ENCODE data around the gene REC8.

The REC8 gene

GRCh38 chr14:24123424-24124417 lies 48.2 kb upstream of the REC8 start:
- Histone ChIP-seq H3K4me3 (replicated peaks; ENCODE audit: insufficient read depth, low read length) (no peak overlapping the region), H3K27me3 (ENCODE audit: insufficient read depth, poor library complexity, severe bottlenecking) (no peaks in the 10 kb centered on the region), H3K27ac (replicated peaks) (peak overlapping the region; percentile 26; the same call in 1 of the 2 replicates)
- TF ChIP-seq POLR2AphosphoS5 (IDR thresholded peaks at IDR 0.05; ENCODE audit: low read depth) (no peak), REST (IDR thresholded peaks at IDR 0.05; ENCODE audit: insufficient replicate concordance, low read depth) (no peak), CTCF (IDR thresholded peaks at IDR 0.05; ENCODE audit: insufficient read depth, low read length) (no peak), SPI1 (IDR thresholded peaks at IDR 0.05; ENCODE audit: borderline replicate concordance, low read depth) (no peak), GABPA (IDR thresholded peaks at IDR 0.05; ENCODE audit: low read depth) (no peak)
- DNase-seq (ENCODE audit: low read depth in 1 of 2, low spot score in 1 of 2): peak in 1 of 2 experiments; percentile 3

- H3K4me3 ChIP-seq (replicated peaks; ENCODE audit: insufficient read depth, low read length): no peak overlapping the region
- H3K27ac ChIP-seq (replicated peaks): no peak overlapping the region
- no peak for TF ChIP-seq REST (IDR thresholded peaks at IDR 0.05; ENCODE audit: insufficient replicate concordance, low read depth)
- no peak for DNase-seq (ENCODE audit: low read depth in 1 of 2, low spot score in 1 of 2)
- H3K27me3 ChIP-seq (ENCODE audit: insufficient read depth, poor library complexity, severe bottlenecking): no peaks in the 10 kb centered on the region
Measured at GRCh38 chr14:24126939-24127338, 44.9 kb upstream of the REC8 start.

- Histone ChIP-seq H3K27ac (replicated peaks) (no peak overlapping the region), H3K27me3 (ENCODE audit: insufficient read depth, poor library complexity, severe bottlenecking) (no peaks in the 10 kb centered on the region), H3K4me3 (replicated peaks; ENCODE audit: insufficient read depth, low read length) (no peak overlapping the region)
- no peak for TF ChIP-seq GABPA (IDR thresholded peaks at IDR 0.05; ENCODE audit: low read depth)
- TF ChIP-seq POLR2AphosphoS5 (IDR thresholded peaks at IDR 0.05; ENCODE audit: low read depth): no peak
- TF ChIP-seq SPI1 (IDR thresholded peaks at IDR 0.05; ENCODE audit: borderline replicate concordance, low read depth): no peak
- TF ChIP-seq REST (IDR thresholded peaks at IDR 0.05; ENCODE audit: insufficient replicate concordance, low read depth): no peak
- no peak for TF ChIP-seq CTCF (IDR thresholded peaks at IDR 0.05; ENCODE audit: insufficient read depth, low read length)
- no peak for DNase-seq (ENCODE audit: low read depth in 1 of 2, low spot score in 1 of 2)
Measured at GRCh38 chr14:24127673-24128072, 44.2 kb upstream of the REC8 start.

Measured in HL-60 (cell line).